Peyer's patch (tissue), 4 donors: ENCODE results near the gene CADPS2. TPM values are rescaled to one million over a fixed set of nuclear protein-coding genes. Genes with fewer than 3 reads are reported as not detected.
"Not testable (repeated sequence)": the region's sequence is repeated elsewhere in the genome, so short reads cannot be mapped to it uniquely, and the experiment has no call there.

Experiments used
- DNase-seq, 3 donors: peaks; one replicate each; pipeline ENCODE4 v3.0.0-alpha.2; 2017 to 2019
- H3K27ac ChIP-seq, 4 donors: fragments of 200-600 bp; sonication (generic); one replicate each; pipeline ENCODE4 v1.5.1; 2016 to 2019
- H3K27me3 ChIP-seq, 2 donors: fragments of 200-600 bp; sonication (generic); one replicate each; pipeline ENCODE4 v1.5.1; 2019
- H3K36me3 ChIP-seq, 3 donors: fragments of 200-600 bp; sonication (generic); one replicate each; pipeline ENCODE4 v1.5.1; 2016 to 2019
- H3K4me1 ChIP-seq, 4 donors: fragments of 200-600 bp; sonication (generic); one replicate each; pipeline ENCODE4 v1.5.1; 2016 to 2019
- H3K4me3 ChIP-seq, 4 donors: fragments of 200-600 bp; sonication (generic); 1 replicate in 3 of 4; 2 replicates in 1 of 4; pipeline ENCODE4 v1.5.1; 2016 to 2019; ENCODE audit warnings: mild to moderate bottlenecking in 1 of 4
- H3K9me3 ChIP-seq, 4 donors: fragments of 200-600 bp; sonication (generic); one replicate each; pipeline ENCODE4 v1.5.1; 2016 to 2019; ENCODE audit warnings: mild to moderate bottlenecking in 1 of 4
- CTCF ChIP-seq, 6 experiments: fragments of 450-650 bp in 4 of 6; fragments of 200-600 bp in 2 of 6; sonication (generic) in 1 of 6; IDR thresholded peaks; one replicate each; pipeline ENCODE4 v1.5.1; 2017 to 2019; ENCODE audit warnings: antibody characterized with exemption in 6 of 6, mild to moderate bottlenecking in 3 of 6, moderate library complexity in 1 of 6
- POLR2A ChIP-seq, 2 donors: fragments of 450-650 bp; IDR thresholded peaks; one replicate each; pipeline ENCODE4 v1.5.1; 2017; ENCODE audit warnings: antibody characterized with exemption in 2 of 2, mild to moderate bottlenecking in 2 of 2, moderate library complexity in 2 of 2
- total RNA-seq, 4 donors: library from RNA; depleted of rRNA; stranded (reverse); fragments of >200 nt; gene quantifications; one replicate each; pipeline ENCODE4 v1.1.0, GENCODE V29; 2016

Gene CADPS2
- total RNA-seq, 4 donors from 2014 or later, result 11.4 to 21.5 (median 16.5) TPM

DNA sequence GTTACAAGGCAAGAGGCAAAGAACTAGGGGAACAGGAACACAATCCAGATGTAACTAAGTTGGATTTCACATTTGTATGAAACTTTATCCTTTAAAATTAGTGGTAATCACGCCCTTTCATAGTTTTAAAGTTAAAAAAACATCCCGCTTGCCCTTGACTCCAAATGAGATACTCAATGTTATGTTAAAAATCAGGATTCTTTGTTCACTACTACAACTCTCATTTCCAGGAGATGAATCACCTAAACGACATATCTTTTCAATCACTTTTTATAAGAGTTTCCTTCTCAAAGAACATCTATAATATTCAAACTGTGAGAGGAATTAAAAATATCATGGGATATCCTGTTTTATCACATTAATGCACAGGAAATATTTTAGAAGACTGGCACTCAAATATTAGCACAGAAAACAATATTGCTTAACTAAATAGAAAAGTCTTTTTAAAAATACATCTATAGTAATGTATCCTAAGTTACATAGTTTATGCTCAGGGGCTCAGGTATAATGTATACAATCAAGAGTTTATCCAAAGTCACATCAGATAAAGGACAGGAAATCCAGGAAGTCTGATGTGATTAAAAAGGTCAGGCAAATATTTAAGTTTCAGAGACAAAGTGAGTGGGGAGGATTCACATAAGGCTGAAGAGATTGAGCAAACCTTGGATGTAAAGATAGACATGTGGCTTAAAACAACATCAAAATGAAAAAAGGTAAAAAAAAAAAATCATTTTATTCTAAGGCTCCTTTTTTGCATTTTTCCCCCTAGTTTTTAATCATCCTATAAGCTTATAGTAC lies 41.9 kb downstream of the CADPS2 start:
- no peak for DNase-seq
- no peaks in the 10 kb centered on the region for H3K4me1 ChIP-seq

GRCh38 chr7:122842971-122843370 lies 43.3 kb downstream of the CADPS2 start:
- TF ChIP-seq POLR2A (IDR thresholded peaks at IDR 0.05) (no peak), CTCF (IDR thresholded peaks at IDR 0.05) (no peak)
- no peak overlapping the region for H3K4me3 ChIP-seq
- H3K27ac ChIP-seq, result no peak overlapping the region
- H3K9me3 ChIP-seq, result no peaks in the 10 kb centered on the region
- H3K36me3 ChIP-seq, result no peaks in the 10 kb centered on the region
- no peaks in the 10 kb centered on the region for H3K27me3 ChIP-seq
- DNase-seq, result no peak
- H3K4me1 ChIP-seq, result no peaks in the 10 kb centered on the region

More for the DNA sequence above, 41.9 kb downstream of the CADPS2 start:
- no peak for TF ChIP-seq CTCF (IDR thresholded peaks at IDR 0.05)
- TF ChIP-seq POLR2A (IDR thresholded peaks at IDR 0.05), result no peak
- Histone ChIP-seq H3K4me3 (no peak overlapping the region), H3K9me3 (no peaks in the 10 kb centered on the region), H3K27me3 (no peaks in the 10 kb centered on the region), H3K36me3 (no peaks in the 10 kb centered on the region), H3K27ac (no peak overlapping the region)

DNA sequence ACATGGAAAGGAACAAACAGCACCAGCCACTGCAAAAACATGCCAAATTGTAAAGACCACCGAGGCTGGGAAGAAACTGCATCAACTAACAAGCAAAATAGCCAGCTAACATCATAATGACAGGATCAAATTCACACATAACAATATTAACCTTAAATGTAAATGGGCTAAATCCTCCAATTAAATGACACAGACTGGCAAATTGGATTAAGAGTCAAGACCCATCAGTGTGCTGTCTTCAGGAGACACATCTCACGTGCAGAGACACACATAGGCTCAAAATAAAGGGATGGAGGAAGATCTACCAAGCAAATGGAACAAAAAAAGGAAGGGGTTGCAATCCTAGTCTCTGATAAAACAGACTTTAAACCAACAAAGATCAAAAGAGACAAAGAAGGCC lies 50.0 kb downstream of the CADPS2 start:
- H3K4me1 ChIP-seq, DNase-seq, H3K4me3 ChIP-seq, H3K27ac ChIP-seq, H3K9me3 ChIP-seq, H3K27me3 ChIP-seq, H3K36me3 ChIP-seq: not testable (repeated sequence)

DNA sequence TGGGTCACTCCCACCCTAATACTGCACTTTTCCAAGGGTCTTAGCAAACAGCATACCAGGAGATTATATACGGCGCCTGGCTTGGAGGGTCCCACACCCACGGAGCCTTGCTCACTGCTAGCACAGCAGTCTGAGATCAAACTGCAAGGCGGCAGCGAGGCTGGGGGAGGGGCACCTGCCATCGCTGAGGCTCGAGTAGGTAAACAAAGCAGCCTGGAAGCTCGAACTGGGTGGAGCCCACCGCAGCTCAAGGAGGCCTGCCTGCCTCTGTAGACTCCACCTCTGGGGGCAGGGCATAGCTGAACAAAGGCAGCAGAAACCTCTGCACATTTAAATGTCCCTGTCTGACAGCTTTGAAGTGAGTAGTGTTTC lies 51.7 kb downstream of the CADPS2 start:
- H3K4me1 ChIP-seq, H3K27ac ChIP-seq, DNase-seq, H3K27me3 ChIP-seq, H3K4me3 ChIP-seq, H3K36me3 ChIP-seq, H3K9me3 ChIP-seq: not testable (repeated sequence)

GRCh38 chr7:122833888-122834570 lies 52.2 kb downstream of the CADPS2 start:
- H3K4me3 ChIP-seq, result no peak overlapping the region

DNA sequence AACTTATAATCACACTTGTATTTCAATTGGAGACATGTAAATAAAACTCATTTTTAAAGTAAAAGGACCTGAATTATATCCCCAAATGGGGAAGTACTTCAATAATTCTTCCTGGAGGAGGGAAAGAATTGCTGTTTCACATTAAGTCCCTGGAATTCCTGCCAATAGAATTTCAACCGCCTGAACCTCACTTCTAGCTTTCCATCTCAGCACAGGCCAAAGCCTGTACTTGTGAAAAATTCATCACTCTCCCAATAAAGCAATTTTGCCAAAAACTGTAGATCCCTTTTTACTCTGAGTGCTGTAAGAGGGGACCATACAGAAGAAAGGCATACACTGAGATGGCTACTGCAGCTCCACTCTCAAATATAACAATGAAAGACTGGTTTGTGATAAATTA lies 54.8 kb downstream of the CADPS2 start:
- DNase-seq, result no peak
- no peaks in the 10 kb centered on the region for H3K36me3 ChIP-seq

More at GRCh38 chr7:122833888-122834570, 52.2 kb downstream of the CADPS2 start:
- no peaks in the 10 kb centered on the region for H3K9me3 ChIP-seq
- no peak for DNase-seq
- TF ChIP-seq CTCF (IDR thresholded peaks at IDR 0.05) (no peak), POLR2A (IDR thresholded peaks at IDR 0.05) (no peak)
- H3K4me1 ChIP-seq, result no peaks in the 10 kb centered on the region
- no peaks in the 10 kb centered on the region for H3K27me3 ChIP-seq
- H3K36me3 ChIP-seq, result no peaks in the 10 kb centered on the region
- no peak overlapping the region for H3K27ac ChIP-seq

More for the DNA sequence above, 54.8 kb downstream of the CADPS2 start:
- no peaks in the 10 kb centered on the region for H3K4me1 ChIP-seq
- TF ChIP-seq POLR2A (IDR thresholded peaks at IDR 0.05) (no peak), CTCF (IDR thresholded peaks at IDR 0.05) (no peak)
- no peaks in the 10 kb centered on the region for H3K9me3 ChIP-seq
- no peaks in the 10 kb centered on the region for H3K27me3 ChIP-seq
- no peak overlapping the region for H3K27ac ChIP-seq
- H3K4me3 ChIP-seq, result no peak overlapping the region
